NT2/D1 (cell line): ENCODE data around the gene AFM.

ENCODE experiments used
- SUZ12 ChIP-seq: IDR thresholded peaks from 2 replicates; pipeline ENCODE4 v1.6.1; 2011; ENCODE audit not compliant: insufficient read length, insufficient read depth; ENCODE audit errors: extremely low read depth
- YY1 ChIP-seq: IDR thresholded peaks from 2 replicates; pipeline ENCODE4 v1.6.1; 2011; ENCODE audit not compliant: insufficient read length, insufficient read depth
- ZNF274 ChIP-seq: IDR thresholded peaks from 2 replicates; pipeline ENCODE4 v1.6.1; 2011; ENCODE audit warnings: mild to moderate bottlenecking, low read depth, low read length

DNA sequence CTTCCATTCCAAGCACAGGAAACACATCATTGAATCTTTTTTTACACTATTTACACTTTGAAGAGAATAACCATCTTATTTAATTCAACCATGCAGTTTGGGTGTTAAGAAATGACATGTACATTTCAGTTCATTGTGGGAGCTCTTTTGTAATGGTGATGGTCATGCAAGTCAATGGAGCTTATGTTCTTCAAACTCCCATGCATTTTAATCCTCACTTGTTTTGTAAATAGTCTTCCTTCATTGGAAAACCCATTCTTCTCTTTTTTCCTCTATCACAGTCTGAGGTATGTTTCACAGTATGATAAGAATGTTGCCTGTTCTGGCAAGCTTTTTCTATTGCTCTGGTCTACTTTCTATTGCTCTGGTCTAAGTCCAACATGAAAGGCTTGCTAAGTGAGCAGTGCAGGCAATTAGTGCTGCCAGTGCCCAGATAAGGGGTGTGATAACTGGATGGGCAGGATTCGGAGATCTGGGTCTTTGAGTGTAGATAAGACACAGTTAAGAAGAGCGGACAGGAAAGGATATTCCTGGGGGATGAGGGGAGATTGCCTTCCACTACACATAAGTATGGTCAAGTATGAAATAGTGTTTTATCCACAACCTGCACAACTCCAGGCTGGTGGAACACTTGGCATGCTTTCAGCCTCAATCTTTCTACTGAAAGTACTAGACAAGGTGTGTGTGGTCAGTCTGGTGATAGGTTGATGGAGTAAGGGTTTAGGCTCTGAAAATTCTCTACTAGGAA, 28.4 kb upstream of the AFM start:
- TF ChIP-seq YY1 = no peak
- TF ChIP-seq ZNF274 = no peak
- TF ChIP-seq SUZ12 = no peak
